ENCODE data around the gene HOXB5. TPM values are rescaled to one million over a fixed set of nuclear protein-coding genes. Genes with fewer than 3 reads are reported as not detected.

HOXB5 gene
- total RNA-seq, 1 experiment from 2014 or later, result not detected

DNA sequence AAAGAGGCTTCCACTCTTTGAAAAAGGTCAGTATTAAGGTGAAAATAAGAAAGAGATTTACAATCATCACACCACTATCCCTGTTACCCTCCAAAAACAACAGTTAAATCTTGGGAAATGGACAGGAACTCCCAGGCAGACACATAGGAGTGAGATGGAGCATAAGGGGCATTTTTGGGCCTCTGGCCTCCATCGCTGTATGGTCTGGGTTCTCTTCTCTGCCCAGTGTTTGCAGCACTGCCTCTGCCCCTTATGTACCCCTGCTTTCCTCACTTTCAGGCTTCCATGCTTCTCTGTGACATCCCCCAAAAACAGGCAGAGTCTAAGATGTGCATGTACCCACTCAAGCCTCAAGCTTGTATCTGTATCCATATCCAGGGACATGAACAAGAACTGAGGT, 48.0 kb downstream of the HOXB5 start:
- H3K4me3 ChIP-seq (ENCODE audit: low read length), result no peak overlapping the region
- no peaks in the 10 kb centered on the region for H3K9me3 ChIP-seq (ENCODE audit: low read length)
- H3K79me2 ChIP-seq (ENCODE audit: low read length), result no peaks in the 10 kb centered on the region
- no peaks in the 10 kb centered on the region for H3K4me1 ChIP-seq (ENCODE audit: low read length)
- no peak overlapping the region for H2AFZ ChIP-seq (ENCODE audit: low read length)
- no peaks in the 10 kb centered on the region for H3K36me3 ChIP-seq (ENCODE audit: insufficient read depth, low read length)
- no peak for DNase-seq
- no peak overlapping the region for H3K27ac ChIP-seq (ENCODE audit: low read length)
- no peak overlapping the region for H3K4me2 ChIP-seq (ENCODE audit: low read depth, low read length, poor library complexity, severe bottlenecking)
- no peak overlapping the region for H3K9ac ChIP-seq (ENCODE audit: low read length)
- no peaks in the 10 kb centered on the region for H4K20me1 ChIP-seq (ENCODE audit: insufficient read depth, low read depth, low read length)
- no peaks in the 10 kb centered on the region for H3K27me3 ChIP-seq (ENCODE audit: low read length)
- H3K9me2 ChIP-seq (replicated peaks; ENCODE audit: insufficient read depth, low read length), result no peaks in the 10 kb centered on the region

DNA sequence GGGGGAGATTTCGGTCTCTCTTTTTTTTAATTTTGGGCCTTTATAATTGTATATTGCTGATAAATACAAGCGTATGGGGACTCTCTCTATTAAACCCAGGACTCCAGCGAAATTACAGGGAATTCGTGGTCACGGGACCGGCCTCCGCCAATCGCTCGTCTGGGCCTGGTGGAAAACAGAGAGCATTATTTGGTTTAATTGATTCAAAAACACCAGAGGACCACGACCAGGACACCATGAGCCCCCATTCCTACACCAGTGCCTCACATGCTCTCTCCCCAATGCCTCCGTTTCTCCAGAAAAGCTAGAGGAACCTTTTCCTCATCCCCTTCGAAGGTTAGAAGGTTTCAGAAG, 48.6 kb downstream of the HOXB5 start, which contains the start of gene HOXB2:
TSS of gene HOXB2 (minus strand) at position 88 of the 354 bp plus-strand sequence. CDS start 198 bp downstream, outside the sequence.
- Histone ChIP-seq H4K20me1 (ENCODE audit: insufficient read depth, low read depth, low read length) (no peaks in the 10 kb centered on the region), H3K9me2 (replicated peaks; ENCODE audit: insufficient read depth, low read length) (no peaks in the 10 kb centered on the region), H3K4me1 (ENCODE audit: low read length) (no peaks in the 10 kb centered on the region), H3K27me3 (ENCODE audit: low read length) (no peaks in the 10 kb centered on the region), H2AFZ (ENCODE audit: low read length) (no peak within 1 kb of the TSS), H3K9me3 (ENCODE audit: low read length) (no peaks in the 10 kb centered on the region), H3K79me2 (ENCODE audit: low read length) (no peaks in the 10 kb centered on the region), H3K9ac (ENCODE audit: low read length) (no peak within 1 kb of the TSS), H3K4me3 (ENCODE audit: low read length) (no peak within 1 kb of the TSS), H3K4me2 (ENCODE audit: low read depth, low read length, poor library complexity, severe bottlenecking) (no peak within 1 kb of the TSS), H3K36me3 (ENCODE audit: insufficient read depth, low read length) (no peaks in the 10 kb centered on the region), H3K27ac (ENCODE audit: low read length) (no peak within 1 kb of the TSS)
- no peak for DNase-seq

DNA sequence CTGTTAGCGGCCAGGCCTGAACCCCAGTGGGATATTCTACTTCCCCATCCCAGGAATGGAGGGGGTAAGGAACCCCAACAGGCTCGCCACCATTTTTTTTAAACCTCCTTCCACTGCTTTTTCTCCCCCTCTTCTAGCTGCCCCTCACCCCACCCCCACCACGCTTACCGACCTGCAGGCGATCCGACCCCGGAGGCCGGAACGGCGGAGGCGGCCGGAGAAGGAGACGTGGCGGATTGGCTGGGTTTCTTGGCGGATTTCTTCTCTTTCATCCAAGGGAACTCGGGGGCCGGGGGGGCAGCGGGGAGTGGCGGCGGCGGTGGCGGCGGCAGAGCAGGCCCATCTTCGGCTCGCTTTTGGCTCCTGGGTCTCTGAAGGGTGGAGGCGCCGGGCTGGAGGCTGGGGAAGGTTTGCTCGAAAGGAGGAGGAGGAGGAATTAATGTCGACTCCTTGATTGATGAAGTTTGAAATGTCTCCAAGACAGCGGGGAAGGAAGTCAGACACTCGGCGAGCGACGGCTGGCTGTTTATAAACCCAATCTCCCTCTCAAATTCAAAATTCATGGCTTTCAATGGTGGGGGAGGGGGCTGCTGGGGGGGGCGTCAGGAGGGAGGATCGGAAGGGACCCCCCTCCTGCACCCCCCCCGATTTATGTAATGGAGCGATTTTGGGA, 49.1 kb downstream of the HOXB5 start:
- Histone ChIP-seq H3K9ac (ENCODE audit: low read length) (no peak overlapping the region), H3K79me2 (ENCODE audit: low read length) (no peaks in the 10 kb centered on the region), H3K9me3 (ENCODE audit: low read length) (no peaks in the 10 kb centered on the region), H2AFZ (ENCODE audit: low read length) (no peak overlapping the region), H4K20me1 (ENCODE audit: insufficient read depth, low read depth, low read length) (no peaks in the 10 kb centered on the region), H3K4me3 (ENCODE audit: low read length) (no peak overlapping the region), H3K27me3 (ENCODE audit: low read length) (no peaks in the 10 kb centered on the region), H3K4me2 (ENCODE audit: low read depth, low read length, poor library complexity, severe bottlenecking) (no peak overlapping the region), H3K27ac (ENCODE audit: low read length) (no peak overlapping the region), H3K9me2 (replicated peaks; ENCODE audit: insufficient read depth, low read length) (no peaks in the 10 kb centered on the region), H3K4me1 (ENCODE audit: low read length) (no peaks in the 10 kb centered on the region), H3K36me3 (ENCODE audit: insufficient read depth, low read length) (no peaks in the 10 kb centered on the region)
- no peak for DNase-seq

DNA sequence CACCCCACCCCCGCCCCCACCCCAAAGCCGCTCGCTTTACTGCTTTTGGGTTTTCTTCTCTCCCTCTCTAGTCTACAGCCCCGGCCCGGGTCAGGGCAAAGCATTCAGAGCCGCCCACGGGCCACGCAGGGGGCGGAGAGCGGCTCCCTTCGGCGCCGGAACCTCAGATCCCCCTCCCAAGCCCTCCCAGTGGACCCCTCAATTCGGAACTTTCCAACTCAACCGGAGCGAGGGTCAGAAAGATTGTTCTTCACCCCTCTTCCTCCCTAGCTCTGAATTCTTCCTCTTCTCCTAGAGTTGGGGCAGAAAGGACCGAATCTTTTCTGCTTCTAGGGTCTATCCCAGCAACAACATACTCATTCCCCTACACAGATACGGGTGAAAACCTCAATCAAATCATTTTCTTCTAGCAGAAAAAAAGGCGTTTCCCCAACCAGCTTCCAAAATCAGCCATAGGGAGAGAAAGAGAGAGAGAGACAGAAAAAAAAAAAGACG, 49.7 kb downstream of the HOXB5 start:
- H3K4me2 ChIP-seq (ENCODE audit: low read depth, low read length, poor library complexity, severe bottlenecking), result no peak overlapping the region
- no peak overlapping the region for H2AFZ ChIP-seq (ENCODE audit: low read length)
- no peaks in the 10 kb centered on the region for H3K9me2 ChIP-seq (replicated peaks; ENCODE audit: insufficient read depth, low read length)
- H3K9me3 ChIP-seq (ENCODE audit: low read length), result no peaks in the 10 kb centered on the region
- no peak for DNase-seq
- H3K4me1 ChIP-seq (ENCODE audit: low read length), result no peaks in the 10 kb centered on the region
- no peaks in the 10 kb centered on the region for H3K27me3 ChIP-seq (ENCODE audit: low read length)
- no peak overlapping the region for H3K27ac ChIP-seq (ENCODE audit: low read length)
- no peaks in the 10 kb centered on the region for H3K36me3 ChIP-seq (ENCODE audit: insufficient read depth, low read length)
- H4K20me1 ChIP-seq (ENCODE audit: insufficient read depth, low read depth, low read length), result no peaks in the 10 kb centered on the region
- no peaks in the 10 kb centered on the region for H3K79me2 ChIP-seq (ENCODE audit: low read length)
- no peak overlapping the region for H3K9ac ChIP-seq (ENCODE audit: low read length)
- H3K4me3 ChIP-seq (ENCODE audit: low read length), result no peak overlapping the region

DNA sequence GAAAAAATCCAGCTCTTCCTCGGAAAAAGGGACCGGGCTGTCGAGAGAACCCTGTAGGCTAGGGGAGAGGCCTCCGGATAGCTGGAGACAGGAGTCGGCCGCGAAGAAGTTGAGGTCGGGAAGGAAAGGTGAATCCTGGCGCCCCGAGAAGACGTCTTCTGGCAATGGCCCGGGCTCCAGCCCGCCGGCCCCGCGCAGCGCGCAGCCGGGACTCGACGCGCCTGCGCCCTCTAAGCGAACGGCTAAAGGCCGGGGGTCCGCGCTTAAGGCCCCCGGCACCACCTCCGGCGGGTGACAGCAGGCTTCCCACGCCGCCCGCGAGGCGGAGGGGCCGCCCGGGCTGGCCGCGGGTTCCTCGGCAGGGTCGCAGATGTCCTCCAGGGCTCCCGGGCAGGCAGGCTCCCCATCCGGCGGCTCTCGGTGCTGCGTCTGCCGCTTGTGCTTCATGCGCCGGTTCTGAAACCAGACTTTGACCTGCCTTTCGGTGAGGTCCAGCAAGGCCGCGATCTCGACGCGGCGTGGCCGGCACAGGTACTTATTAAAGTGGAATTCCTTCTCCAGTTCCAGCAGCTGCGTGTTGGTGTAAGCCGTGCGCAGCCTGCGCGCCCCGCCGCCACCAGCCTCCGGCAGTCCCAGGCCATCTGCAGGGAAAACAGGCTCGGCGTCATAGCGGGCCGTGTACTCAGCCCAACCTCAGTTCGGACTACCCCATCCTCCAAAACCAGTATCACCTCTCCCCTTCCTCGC, 50.3 kb downstream of the HOXB5 start:
- H3K4me1 ChIP-seq (ENCODE audit: low read length), result no peaks in the 10 kb centered on the region
- H3K4me3 ChIP-seq (ENCODE audit: low read length), result no peak overlapping the region
- H3K9me3 ChIP-seq (ENCODE audit: low read length), result no peaks in the 10 kb centered on the region
- H3K4me2 ChIP-seq (ENCODE audit: low read depth, low read length, poor library complexity, severe bottlenecking), result no peak overlapping the region
- no peak overlapping the region for H3K27ac ChIP-seq (ENCODE audit: low read length)
- no peak overlapping the region for H2AFZ ChIP-seq (ENCODE audit: low read length)
- DNase-seq, result no peak
- H3K27me3 ChIP-seq (ENCODE audit: low read length), result no peaks in the 10 kb centered on the region
- no peaks in the 10 kb centered on the region for H4K20me1 ChIP-seq (ENCODE audit: insufficient read depth, low read depth, low read length)
- H3K9me2 ChIP-seq (replicated peaks; ENCODE audit: insufficient read depth, low read length), result no peaks in the 10 kb centered on the region
- H3K36me3 ChIP-seq (ENCODE audit: insufficient read depth, low read length), result no peaks in the 10 kb centered on the region
- H3K79me2 ChIP-seq (ENCODE audit: low read length), result no peaks in the 10 kb centered on the region
- H3K9ac ChIP-seq (ENCODE audit: low read length), result no peak overlapping the region

DNA sequence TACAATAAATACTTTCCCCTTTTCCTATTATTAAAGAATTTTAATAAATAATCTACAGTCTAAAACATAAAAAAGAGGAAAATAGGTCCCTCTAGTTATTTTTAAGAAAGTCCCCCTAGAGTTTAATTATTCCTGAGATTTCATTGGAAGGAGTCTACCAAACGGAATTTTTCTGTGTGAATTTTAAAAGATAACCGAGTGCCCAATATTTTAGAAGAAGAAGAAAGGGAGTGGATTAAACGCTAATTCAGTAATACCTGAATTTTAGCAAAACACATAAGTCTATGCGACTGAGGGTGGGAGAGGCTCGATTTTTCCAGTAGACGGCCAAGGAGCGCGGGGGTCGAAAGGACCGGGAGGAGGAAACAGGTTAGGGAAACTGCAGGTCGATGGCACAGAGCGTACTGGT, 50.9 kb downstream of the HOXB5 start:
- Histone ChIP-seq H3K79me2 (ENCODE audit: low read length) (no peaks in the 10 kb centered on the region), H3K27ac (ENCODE audit: low read length) (no peak overlapping the region), H3K4me3 (ENCODE audit: low read length) (no peak overlapping the region), H3K9ac (ENCODE audit: low read length) (no peak overlapping the region), H3K27me3 (ENCODE audit: low read length) (no peaks in the 10 kb centered on the region), H2AFZ (ENCODE audit: low read length) (no peak overlapping the region), H3K4me2 (ENCODE audit: low read depth, low read length, poor library complexity, severe bottlenecking) (no peak overlapping the region), H3K36me3 (ENCODE audit: insufficient read depth, low read length) (no peaks in the 10 kb centered on the region), H3K9me3 (ENCODE audit: low read length) (no peaks in the 10 kb centered on the region), H3K4me1 (ENCODE audit: low read length) (no peaks in the 10 kb centered on the region), H3K9me2 (replicated peaks; ENCODE audit: insufficient read depth, low read length) (no peaks in the 10 kb centered on the region), H4K20me1 (ENCODE audit: insufficient read depth, low read depth, low read length) (no peaks in the 10 kb centered on the region)
- no peak for DNase-seq

DNA sequence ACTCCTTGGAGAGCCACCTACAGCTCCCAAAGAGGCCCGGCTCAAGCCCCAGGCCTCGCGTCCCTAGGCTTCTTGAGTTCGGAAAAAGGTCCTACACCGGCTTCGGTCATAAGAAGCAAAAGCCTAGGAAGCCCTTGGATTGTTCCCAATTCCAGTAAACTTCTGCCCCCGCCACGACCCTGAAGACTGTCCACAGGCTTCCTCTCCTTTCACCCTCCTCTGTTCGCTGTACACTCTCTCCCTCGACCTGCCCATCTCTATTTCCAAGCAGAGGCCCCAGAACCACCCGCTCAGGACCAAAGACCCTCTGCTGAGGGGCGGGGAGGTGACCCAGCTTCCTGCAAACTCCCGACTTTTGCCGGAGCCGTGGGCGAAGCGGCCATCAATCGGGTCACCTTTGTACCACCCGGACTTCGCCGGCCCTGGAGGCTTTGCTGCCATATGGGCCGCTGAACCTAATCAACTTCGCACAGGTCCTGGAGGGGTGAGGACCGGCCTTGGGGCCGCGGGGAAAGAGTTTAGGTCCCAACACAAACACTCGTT, 51.4 kb downstream of the HOXB5 start:
- Histone ChIP-seq H3K4me2 (ENCODE audit: low read depth, low read length, poor library complexity, severe bottlenecking) (no peak overlapping the region), H3K79me2 (ENCODE audit: low read length) (no peaks in the 10 kb centered on the region), H3K9me2 (replicated peaks; ENCODE audit: insufficient read depth, low read length) (no peaks in the 10 kb centered on the region), H3K27ac (ENCODE audit: low read length) (no peak overlapping the region), H4K20me1 (ENCODE audit: insufficient read depth, low read depth, low read length) (no peaks in the 10 kb centered on the region), H3K36me3 (ENCODE audit: insufficient read depth, low read length) (no peaks in the 10 kb centered on the region), H2AFZ (ENCODE audit: low read length) (no peak overlapping the region), H3K4me3 (ENCODE audit: low read length) (no peak overlapping the region), H3K9me3 (ENCODE audit: low read length) (no peaks in the 10 kb centered on the region), H3K4me1 (ENCODE audit: low read length) (no peaks in the 10 kb centered on the region), H3K9ac (ENCODE audit: low read length) (no peak overlapping the region), H3K27me3 (ENCODE audit: low read length) (no peaks in the 10 kb centered on the region)
- DNase-seq, result no peak

DNA sequence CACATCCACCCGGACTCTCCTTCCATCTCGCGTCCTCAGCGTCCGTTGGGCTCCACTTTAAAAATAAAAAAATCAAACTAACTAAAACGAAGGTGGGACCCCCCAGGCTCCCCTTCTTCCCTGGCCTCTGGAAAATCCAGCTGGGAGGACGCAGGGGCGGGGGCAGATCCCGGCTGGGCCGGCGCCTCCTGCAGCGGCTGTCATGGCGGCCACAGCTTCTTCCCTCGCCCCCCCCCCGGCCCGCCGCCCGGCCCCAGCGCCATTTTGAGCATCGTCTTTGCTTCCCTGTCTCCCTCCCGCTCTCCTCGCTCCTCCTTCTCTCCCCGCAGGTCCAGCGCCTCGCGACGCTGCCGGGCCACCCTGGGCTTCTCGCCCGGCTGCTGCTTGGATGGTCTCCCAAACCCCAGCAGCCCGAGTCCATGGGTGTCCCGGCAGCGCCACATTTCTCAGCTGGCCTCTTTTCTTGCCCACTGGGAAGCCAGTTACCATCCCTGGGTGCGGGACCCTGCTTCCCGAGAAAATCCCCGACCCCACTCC, 51.9 kb downstream of the HOXB5 start:
- Histone ChIP-seq H3K9ac (ENCODE audit: low read length) (no peak overlapping the region), H3K27ac (ENCODE audit: low read length) (no peak overlapping the region), H3K9me2 (replicated peaks; ENCODE audit: insufficient read depth, low read length) (no peaks in the 10 kb centered on the region), H3K36me3 (ENCODE audit: insufficient read depth, low read length) (no peaks in the 10 kb centered on the region), H3K27me3 (ENCODE audit: low read length) (no peaks in the 10 kb centered on the region), H2AFZ (ENCODE audit: low read length) (no peak overlapping the region), H3K9me3 (ENCODE audit: low read length) (no peaks in the 10 kb centered on the region), H4K20me1 (ENCODE audit: insufficient read depth, low read depth, low read length) (no peaks in the 10 kb centered on the region), H3K4me2 (ENCODE audit: low read depth, low read length, poor library complexity, severe bottlenecking) (no peak overlapping the region), H3K4me3 (ENCODE audit: low read length) (no peak overlapping the region), H3K79me2 (ENCODE audit: low read length) (no peaks in the 10 kb centered on the region), H3K4me1 (ENCODE audit: low read length) (no peaks in the 10 kb centered on the region)
- DNase-seq, result no peak
